ENCODE data around the gene EIF4B. TPM values are rescaled to one million over a fixed set of nuclear protein-coding genes. Genes with fewer than 3 reads are reported as not detected.
"Not testable (repeated sequence)": the region's sequence is repeated elsewhere in the genome, so short reads cannot be mapped to it uniquely, and the experiment has no call there.

EIF4B gene
- polyA plus RNA-seq, 4 donors: 447 to 553 (median 503) TPM

DNA sequence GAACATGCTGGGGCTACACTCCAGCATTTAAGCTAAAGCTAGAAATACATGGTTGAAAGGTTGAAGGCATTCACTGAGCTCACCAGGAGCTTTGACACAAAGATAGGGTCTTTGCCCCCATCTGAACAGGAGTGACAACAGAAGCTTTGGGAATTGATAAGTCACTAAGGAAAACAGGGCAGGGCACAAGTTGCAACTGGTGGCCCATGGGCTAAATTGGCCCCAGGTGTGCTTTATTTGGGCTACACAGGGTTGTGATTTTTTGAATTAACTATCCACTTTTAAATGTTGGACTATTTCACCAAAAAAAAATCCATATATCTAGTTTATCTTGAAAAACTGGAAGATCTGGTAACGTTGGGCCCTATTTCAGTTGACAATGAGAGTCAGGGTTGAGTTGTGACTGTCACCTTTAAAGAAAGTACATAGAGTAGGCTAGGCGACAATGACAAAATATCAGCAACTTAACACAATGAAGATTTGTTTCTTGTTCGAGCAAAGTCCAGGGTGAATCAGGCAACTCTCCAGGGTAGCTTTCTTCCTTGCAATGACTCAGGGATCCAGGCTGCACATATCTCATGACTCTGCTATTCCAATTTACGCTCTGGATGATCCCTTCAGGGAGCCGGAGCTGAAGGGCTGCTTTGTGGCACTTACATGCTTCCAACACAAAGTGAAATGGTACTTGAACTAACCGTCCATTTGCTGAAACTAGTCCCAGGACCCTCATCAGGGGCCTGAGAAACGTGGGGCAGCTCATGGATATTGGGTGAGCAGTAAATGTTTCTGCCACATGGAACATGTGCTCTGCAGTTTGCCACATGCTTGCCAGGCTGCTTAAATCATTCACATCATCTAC, 13.3 kb upstream of the EIF4B start:
- no peak for DNase-seq (ENCODE audit: low read depth in 4 of 4, low spot score in 3 of 4)

DNA sequence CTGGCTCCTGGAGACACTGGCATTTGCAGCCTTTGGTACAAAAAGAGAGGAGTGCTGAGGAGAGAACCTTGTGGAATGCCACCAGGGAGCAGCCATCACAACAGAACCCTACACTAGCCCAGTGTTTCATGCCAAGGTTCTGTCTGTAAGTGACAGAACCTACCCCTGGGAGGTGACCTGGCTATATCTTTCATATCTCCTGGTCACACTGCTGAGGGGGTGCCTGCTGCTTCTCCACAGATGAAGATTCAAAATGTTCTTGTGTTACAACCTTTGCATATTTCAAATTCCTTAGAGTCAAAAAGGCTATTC, 12.7 kb upstream of the EIF4B start:
- no peak for DNase-seq (ENCODE audit: low read depth in 4 of 4, low spot score in 3 of 4)

DNA sequence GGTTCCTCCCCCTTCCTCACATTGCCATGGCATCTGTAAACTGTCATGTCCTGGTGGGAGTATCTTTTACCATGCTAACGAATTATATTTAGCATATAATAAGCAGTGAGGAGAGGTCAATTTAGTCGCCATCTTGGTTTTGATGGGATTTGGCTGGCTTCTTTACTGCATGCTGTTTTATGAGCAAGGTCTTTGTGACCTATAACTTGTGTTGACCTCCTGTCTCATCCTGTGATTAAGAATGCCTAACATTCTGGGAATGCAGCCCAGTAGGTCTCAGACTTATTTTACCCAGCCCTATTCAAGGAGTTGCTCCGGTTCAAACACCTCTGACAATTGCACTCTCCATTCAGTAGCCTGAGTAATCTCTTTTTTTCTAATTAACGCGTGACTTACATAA, 2.1 kb upstream of the EIF4B start:
- DNase-seq (ENCODE audit: low read depth in 4 of 4, low spot score in 3 of 4): no peak

DNA sequence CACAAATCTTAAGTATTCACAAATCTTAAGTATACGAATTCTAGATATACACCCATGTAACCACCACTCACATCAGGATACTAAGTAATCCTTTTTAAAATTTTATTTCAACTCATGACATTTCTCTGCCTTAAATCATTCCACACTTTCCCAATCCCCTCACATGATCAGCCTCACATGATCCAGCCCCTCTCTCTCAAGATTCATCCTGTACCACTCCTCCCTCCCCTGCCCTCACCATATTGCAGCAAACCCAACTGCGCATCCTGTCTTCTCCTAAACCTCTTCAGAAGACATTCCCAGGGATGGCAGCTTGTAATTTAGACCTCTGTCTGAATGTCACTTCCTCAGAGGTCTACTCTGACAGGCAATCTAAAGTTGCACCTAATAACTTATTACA, 1.7 kb upstream of the EIF4B start:
- DNase-seq (ENCODE audit: low read depth in 4 of 4, low spot score in 3 of 4): no peak

DNA sequence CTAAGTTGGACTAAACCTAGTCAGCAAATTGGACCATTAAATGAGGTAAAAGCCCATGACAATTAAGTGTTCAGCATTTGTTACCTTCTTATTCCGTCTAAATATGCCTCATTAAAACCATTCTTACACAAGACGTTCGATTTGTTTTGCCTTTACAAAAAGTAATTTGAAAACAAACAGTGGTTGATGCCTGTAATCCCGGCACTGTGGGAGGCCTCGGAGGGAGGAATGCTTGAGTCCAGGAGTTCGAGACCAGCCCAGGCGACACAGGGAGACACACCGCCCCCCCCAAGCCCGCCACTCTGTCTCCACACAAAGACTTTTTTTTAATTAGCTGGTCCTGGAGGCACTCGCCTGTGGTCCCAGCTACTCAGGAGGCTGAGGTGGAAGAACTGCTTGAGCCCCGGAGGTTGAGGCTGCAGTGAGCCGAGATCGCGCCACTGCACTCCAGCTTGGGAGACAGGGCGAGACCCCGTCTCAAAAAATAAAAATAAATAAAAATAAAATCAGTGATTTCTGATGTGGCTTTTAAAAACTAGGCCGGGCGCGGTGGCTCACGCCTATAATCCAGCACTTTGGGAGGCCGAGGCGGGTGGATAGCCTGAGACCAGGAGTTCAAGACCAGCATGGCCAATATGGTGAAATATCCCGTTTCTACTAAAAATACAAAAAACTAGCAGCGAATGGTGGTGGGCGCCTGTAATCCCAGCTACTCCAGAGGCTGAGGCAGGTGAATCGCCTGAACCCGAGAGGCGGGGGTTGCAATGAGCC, 856 bp upstream of the EIF4B start:
- no peak for DNase-seq (ENCODE audit: low read depth in 4 of 4, low spot score in 3 of 4)

DNA sequence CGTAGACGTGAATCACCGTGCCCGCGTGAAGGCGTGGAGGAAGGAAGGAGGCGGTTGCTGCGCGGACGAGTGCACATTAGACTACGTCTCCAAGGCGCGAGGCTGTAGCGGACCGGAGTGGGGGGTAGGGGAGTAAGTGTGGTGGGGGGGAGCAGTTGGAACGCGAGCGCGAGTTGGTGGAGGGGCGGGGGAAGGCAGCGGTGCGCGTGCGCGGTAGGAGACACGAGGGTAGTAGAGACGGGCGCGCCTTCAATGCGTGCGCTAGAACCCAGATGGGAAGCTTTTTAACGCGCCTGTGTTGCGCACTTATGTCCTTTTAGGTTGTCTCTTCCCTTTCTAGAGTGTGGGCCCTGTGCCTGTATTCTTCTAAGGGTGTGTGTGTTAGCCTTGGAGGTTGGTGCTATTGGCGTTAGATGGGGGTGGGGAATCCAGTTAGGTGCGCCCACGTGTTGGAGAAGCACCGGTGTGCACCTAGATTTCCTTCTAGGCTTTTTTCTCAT, 604 bp downstream of the EIF4B start:
- DNase-seq (ENCODE audit: low read depth in 4 of 4, low spot score in 3 of 4): peak; percentile 38 to 56 (median 50)

DNA sequence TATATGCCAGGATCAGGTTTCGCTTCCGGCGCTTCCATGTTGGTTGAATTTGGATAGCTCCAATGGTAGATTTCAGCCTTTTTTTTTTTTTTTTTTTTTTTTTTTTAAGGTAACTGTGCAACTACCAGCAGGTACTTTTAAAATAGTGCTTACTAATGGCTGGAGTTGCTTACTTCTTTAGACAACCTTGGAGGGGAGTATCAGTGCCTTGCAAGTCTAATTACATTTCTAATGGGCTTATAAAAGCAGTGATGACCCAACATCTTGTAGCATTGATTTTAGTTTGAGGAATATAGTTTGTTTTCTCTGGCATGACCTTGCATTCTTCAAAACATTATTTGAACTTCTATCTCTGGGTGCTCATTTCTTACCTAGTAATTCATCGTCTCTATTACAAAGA, 1.1 kb downstream of the EIF4B start:
- DNase-seq (ENCODE audit: low read depth in 4 of 4, low spot score in 3 of 4): no peak

DNA sequence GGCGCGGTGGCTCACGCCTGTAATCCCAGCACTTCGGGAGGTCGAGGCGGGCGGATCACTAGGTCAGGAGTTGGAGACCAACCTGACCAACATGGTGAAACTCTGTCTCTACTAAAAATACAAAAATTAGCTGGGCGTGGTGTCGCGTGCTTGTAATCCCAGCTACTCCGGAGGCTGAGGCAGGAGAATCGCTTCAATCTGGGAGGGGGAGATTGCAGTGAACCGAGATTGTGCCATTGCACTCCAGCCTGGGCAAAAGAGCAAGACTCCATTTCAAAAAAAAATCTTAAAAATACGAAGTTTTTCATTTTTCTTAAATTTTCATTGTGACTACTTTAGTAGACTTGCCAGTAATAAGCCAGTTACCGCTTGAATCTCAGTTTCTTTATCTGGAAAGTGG, 2.5 kb downstream of the EIF4B start:
- DNase-seq (ENCODE audit: low read depth in 4 of 4, low spot score in 3 of 4): not testable (repeated sequence)

DNA sequence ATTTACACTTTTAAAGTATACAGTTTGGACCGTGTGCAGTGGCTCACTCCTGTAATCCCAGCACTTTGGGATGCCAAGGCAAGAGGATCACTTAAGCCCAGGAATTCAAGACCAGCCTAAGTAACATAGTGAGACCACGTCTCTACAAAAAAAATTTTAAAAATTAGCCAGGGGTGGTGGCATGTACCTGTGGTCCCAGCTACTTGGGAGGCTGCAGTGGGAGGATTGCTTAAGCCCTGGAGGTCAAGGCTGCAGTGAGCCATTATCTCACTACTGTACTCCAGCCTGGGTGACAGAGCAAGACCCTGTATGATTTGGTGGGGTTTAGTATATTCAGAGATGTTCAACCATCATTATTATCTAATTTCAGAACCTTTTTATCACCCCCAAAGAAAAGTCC, 4.7 kb downstream of the EIF4B start:
- no peak for DNase-seq (ENCODE audit: low read depth in 4 of 4, low spot score in 3 of 4)

DNA sequence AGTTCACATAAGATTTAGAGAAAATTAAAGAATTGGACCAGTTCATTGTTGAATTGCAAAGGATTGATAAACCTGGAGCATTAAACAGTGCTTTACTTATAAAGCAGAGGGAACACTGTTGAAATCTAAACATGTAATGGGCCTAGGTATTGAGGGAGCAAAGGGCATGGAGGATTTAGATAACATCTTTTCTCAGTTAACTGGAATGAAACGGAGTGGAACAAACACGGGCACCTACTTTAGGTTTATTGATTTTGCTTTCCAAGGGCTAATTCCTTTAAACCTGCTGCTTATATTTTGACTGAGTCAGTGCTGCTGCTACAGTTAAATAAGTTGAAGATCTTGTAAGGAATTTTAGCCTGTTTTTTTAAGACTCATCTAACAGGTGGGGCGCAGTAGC, 5.6 kb downstream of the EIF4B start:
- DNase-seq (ENCODE audit: low read depth in 4 of 4, low spot score in 3 of 4): no peak

DNA sequence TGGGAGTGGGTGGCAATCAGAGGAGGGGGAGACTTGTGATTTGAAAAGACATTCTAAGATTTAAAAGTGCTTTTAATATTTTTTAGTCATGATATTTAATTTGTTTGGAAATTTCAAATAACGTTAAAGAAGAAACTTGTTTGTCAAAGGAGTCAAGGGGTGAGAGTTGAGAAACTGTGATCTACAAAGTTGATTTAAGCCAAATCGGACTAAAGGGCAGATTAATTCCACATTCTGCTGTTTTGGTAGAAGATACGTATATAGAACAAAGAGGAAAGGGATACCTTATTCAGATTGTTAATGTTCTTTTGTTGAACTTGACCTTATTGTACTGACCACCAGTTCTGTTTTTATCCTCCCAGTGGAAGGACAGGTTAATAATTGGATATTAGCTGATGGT, 6.7 kb downstream of the EIF4B start:
- DNase-seq (ENCODE audit: low read depth in 4 of 4, low spot score in 3 of 4): no peak

DNA sequence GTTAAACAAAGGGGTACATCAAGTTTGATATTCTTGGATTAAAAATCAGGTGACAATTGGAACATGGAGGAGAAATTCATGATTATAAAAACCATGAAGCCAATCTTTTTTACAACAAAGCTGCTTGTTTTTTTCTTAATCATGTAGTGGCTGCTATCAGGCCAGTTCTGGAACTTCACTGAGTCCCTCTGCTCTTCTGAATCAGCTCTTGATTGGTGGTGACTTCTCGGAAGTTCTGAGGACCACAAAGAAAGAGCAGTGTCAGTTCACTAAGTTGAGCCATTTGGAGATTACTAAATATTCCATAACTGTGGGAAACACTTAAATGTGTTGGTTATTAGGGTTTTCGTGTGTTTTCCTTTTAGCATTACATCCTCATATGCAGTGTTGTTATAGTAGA, 8.5 kb downstream of the EIF4B start:
- no peak for DNase-seq (ENCODE audit: low read depth in 4 of 4, low spot score in 3 of 4)

DNA sequence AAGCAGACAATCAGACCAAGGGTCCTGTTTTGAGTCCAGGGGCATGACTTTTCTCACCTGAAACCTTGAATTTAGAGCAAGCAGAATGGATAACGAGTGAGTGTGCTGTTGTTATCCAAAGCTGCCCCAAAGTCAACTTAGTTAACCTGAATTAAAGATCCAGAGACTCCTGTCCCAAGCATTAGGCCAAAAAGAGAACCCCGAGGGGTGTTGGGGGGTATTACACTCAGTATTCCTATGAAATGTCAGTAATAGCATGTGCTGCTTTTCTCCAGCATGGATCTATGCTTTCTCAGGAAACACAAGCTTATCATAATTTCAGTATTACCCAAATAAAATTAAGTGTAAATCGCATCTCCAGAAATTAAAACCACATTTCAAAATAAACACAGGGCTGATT, 19.0 kb downstream of the EIF4B start:
- DNase-seq (ENCODE audit: low read depth in 4 of 4, low spot score in 3 of 4): no peak

DNA sequence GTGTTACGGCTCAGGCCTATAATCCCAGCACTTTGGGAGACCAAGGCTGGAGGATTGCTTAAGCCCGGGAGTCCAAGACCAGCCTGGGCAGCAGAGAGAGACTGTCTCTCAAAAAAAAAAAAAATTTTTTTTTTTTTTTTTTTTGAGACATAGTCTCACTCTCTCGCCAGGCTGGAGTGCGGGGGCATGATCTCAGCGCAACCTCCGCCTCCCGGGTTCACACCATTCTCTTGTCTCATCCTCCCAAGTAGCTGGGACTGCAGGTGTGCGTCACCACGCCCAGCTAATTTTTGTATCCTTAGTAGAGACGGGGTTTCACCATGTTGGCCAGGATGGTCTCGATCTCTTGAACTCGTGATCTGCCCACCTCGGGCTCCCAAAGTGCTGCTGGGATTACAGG, 20.8 kb downstream of the EIF4B start:
- not testable (repeated sequence) for DNase-seq (ENCODE audit: low read depth in 4 of 4, low spot score in 3 of 4)

DNA sequence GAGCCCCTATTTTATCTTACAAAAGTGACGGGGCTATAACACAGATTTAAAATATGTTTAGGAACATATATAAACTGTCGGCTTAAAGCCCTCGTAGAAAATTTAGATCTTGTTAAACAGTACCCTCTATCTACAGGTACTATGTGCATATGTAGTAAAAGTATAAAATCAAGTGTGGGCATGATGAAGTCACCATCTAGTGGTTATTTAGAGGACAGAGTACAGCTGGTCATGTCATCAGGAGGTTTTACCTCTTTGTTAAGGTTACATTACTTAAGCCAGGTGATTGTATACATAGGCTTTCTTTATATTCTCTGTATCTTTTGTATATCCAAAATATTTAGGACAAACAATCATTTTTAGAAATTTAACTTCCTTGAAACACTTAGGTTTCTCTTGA, 25.4 kb downstream of the EIF4B start:
- DNase-seq (ENCODE audit: low read depth in 4 of 4, low spot score in 3 of 4): no peak

DNA sequence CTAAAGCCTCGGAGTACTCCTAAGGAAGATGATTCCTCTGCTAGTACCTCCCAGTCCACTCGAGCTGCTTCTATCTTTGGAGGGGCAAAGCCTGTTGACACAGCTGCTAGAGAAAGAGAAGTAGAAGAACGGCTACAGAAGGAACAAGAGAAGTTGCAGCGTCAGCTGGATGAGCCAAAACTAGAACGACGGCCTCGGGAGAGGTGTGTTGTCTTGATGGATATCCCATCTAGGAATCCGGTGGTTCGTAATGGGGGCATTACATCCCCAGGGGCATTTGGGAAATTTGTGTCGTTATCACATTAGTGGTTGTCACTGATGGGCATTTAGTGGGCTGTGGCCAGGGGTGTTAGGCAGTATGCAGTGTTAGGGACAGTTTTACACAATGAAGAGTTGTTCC, 27.6 kb downstream of the EIF4B start:
- not testable (repeated sequence) for DNase-seq (ENCODE audit: low read depth in 4 of 4, low spot score in 3 of 4)

DNA sequence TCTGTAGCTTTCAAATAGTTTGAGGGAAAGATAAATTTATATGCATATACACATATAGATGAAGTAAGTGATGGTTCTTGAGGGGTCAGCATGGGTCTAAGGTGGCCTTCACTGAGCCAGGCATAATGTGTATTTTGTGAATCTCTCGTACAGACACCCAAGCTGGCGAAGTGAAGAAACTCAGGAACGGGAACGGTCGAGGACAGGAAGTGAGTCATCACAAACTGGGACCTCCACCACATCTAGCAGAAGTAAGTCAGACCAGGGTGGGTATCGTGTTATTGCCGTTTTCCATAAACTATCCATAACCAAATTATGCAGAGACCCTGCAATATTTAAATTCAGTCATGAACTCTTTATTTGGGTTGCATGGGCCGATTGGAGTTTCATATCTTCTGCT, 28.2 kb downstream of the EIF4B start:
- no peak for DNase-seq (ENCODE audit: low read depth in 4 of 4, low spot score in 3 of 4)

DNA sequence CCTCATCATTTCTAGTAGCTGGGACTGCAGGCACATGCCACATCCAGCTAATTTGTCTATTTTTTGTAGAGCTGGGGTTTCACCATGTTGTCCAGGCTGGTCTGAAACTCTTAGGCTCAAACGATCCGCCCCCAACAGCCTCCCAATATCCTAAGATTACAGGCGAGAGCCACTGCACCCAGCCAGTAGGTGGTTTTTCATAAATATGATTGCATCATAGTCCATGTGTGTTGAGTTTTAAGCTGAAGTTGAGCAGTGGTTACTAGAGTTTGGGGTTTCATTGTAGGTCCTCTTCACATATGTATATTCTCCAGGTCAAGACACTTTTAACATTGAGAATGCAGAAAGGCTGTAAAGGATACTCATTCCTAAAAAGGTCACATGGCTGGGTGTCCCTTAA, 30.5 kb downstream of the EIF4B start:
- DNase-seq (ENCODE audit: low read depth in 4 of 4, low spot score in 3 of 4): no peak

DNA sequence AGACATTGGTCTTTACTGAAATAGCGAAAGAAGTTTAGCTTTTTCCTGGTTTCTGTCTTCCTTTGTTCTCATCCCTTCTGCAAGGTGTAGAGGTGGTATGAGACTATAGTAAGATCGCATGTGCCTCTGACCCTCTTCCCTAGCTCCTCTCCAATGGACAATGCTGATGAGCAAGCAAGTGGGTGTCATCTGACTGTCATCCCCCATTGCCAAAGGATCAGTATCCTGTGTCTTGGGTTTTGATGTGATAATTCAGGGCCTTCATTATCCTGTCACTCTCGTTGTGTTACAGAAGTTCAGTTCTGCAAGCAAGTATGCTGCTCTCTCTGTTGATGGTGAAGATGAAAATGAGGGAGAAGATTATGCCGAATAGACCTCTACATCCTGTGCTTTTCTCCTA, 33.6 kb downstream of the EIF4B start:
- no peak for DNase-seq (ENCODE audit: low read depth in 4 of 4, low spot score in 3 of 4)

DNA sequence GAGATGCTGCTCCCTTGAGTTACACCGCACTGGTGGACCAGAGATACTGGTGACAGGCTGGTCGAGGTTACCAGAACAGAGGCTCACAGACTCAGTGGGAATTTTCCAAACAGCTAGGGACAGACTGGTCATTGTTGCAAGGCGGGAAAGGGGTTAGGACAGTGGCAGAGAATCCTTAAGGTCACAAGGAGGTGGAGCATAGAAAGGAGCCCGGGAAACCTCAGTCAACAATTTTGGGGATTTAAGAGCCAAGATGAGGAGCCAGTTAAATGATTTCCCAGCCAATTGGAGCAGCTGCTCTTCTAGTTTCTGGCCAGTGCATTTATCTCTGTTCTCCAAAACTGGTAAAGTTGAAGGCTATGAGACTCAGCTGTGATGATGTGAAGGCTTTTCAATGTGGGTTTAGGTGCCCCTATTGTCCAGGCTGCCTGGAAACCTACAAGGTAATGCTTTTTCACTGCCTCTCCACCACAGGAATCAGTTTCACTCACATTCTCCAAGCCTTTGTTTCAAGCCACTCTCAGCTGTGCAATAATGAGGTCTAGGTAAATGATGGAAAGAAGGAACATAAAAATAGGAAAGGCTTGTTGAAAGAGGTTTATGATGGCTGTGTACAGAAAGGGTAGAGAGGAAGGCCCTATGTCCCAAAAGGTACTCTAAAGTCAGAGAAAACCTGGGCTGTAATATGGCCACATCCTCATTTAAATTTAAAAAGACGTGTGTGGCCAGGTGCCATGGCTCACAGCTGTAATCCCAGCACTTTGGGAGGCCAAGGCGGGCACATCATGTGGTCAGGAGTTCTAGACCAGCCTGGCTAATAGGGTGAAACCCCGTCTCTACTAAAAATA, 36.6 kb downstream of the EIF4B start:
- no peak for DNase-seq (ENCODE audit: low read depth in 4 of 4, low spot score in 3 of 4)

DNA sequence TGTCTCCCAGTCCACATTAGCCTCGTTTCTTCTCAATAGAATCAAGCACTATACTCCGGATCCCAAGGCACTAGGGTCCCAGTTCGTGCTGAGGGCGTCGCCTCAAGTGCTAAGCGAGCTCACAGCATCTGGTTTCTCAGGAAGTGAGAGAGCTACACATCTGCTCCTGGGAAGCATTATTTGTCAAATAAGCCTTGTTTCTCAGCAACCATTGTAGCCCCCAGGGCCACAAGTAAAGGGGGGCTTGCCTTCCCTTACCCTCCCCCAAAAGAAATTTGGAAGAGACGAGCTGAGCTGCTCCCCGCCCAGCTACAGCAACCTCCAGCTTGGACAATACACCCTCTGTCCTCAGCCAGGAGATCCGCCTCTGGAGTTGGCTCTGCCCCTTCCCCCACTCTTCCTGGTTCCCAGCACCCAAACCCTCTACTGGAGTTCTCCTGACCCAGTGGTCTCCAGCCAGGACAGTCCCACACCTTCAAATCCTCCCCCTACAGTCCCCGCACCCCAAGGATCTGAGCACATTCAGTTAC, 37.9 kb downstream of the EIF4B start:
- DNase-seq (ENCODE audit: low read depth in 4 of 4, low spot score in 3 of 4): no peak

Measured in right renal pelvis (tissue), 4 donors.